A549 treated with GW870086 at 1 μM for 4 hours (cell line): ENCODE measurements around the gene COL25A1. TPM values are rescaled to one million over a fixed set of nuclear protein-coding genes. Genes with fewer than 3 reads are reported as not detected.

Experiments
- total RNA-seq: library from RNA; stranded (reverse); fragments of 200-300 nt; extraction: Qiagen RNA extraction; gene quantifications from 5 replicates; pipeline ENCODE4 v1.2.3, GENCODE V29; 2022; ENCODE audit warnings: low read depth

Gene COL25A1
- not detected in 5 replicates for total RNA-seq

GRCh38 chr4:109302361-109303139 lies at the start of gene COL25A1:
Gene COL25A1, minus strand, starts transcription at chr4:109302658.

DNA sequence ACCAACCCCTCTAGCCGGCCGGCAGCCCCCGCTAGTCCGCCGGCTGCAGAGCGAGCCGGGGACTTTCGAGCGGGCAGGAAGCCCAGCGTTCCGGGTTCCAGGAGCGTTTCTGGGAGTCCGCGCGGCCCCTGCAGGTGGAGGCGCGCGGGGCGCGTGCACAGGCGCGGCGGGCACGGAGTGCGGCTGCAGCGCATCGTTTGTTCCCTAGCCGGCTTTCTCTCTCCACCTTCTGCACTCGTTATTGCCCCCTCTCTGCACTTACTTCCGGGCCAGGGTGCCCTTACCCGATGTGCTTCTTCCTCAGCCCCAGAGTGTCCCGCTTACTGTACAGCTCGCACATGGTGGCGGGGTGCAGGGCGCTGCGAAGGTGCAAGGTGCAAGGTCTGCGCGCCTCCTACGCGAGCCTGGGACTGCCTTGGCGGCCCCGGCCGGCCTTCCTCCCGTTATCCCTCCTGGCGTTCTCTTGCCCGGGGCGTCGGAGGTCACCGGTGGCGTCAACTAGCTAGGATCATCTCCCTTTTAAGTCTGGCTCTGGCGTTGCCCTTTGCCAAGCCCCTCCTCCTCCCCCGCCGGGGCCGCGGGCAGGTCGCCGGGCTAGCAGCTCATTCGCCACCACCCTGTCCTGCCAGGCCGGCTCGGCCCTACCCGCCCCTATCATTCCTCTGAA lies 539.8 kb downstream of the COL25A1 start, which contains the start of gene ETNPPL:
TSS of gene ETNPPL (minus strand) at position 495 of the 667 bp plus-strand sequence. CDS start at position 340, 155 bp downstream.

Other genes with a start within 250 kb of the COL25A1 start
- 15.1 to 21.9 TPM (median 19.7 TPM) in 5 replicates for gene SEC24B, start 131.2 kb upstream of the COL25A1 start, total RNA-seq